ENCODE measurements around the gene PALLD. TPM values are rescaled to one million over a fixed set of nuclear protein-coding genes. Genes with fewer than 3 reads are reported as not detected.
"Not testable (repeated sequence)": the region's sequence is repeated elsewhere in the genome, so short reads cannot be mapped to it uniquely, and the experiment has no call there.

Gene PALLD
- total RNA-seq, 2 donors from 2014 or later = 11.3 to 49.1 TPM

DNA sequence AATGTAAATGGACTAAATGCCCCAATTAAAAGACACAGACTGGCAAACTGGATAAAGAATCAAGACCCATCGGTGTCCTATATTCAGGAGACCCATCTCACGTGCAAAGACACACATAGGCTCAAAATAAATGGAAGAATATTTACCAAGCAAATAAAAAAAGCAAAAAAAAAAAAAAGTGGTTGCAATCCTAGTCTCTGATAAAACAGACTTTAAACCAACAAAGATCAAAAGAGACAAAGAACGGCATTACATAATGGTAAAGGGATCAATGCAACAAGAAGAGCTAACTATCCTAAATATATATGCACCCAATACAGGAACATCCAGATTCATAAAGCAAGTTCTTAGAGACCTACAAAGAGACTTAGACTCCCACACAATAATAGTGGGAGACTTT is 440.6 kb downstream of the PALLD start:
- not testable (repeated sequence) for H3K4me3 Mint-ChIP-seq; H3K27ac Mint-ChIP-seq; H3K36me3 Mint-ChIP-seq (ENCODE audit: low read depth); ATAC-seq (replicated peaks); H3K27me3 Mint-ChIP-seq; H3K4me1 Mint-ChIP-seq
- H3K9me3 Mint-ChIP-seq = peaks cover 23% of the 10 kb centered on the region

- Mint-ChIP-seq H3K36me3 (ENCODE audit: low read depth) (no peaks in the 10 kb centered on the region), H3K27ac (no peak overlapping the region), H3K4me1 (no peaks in the 10 kb centered on the region), H3K4me3 (no peak overlapping the region), H3K27me3 (no peaks in the 10 kb centered on the region), H3K9me3 (peaks cover 10% of the 10 kb centered on the region)
- no peak for ATAC-seq (replicated peaks)
These were observed 446.1 kb downstream of the PALLD start for GRCh38 chr4:168942985-168943384.

- no peaks in the 10 kb centered on the region for H3K4me1 Mint-ChIP-seq
These were observed 448.4 kb downstream of the PALLD start for GRCh38 chr4:168945291-168945690.

GRCh38 chr4:168952821-168953246 is 456.0 kb downstream of the PALLD start:
- not testable (repeated sequence) for ATAC-seq (replicated peaks); H3K4me3 Mint-ChIP-seq; H3K27ac Mint-ChIP-seq; H3K27me3 Mint-ChIP-seq; H3K9me3 Mint-ChIP-seq; H3K36me3 Mint-ChIP-seq (ENCODE audit: low read depth); H3K4me1 Mint-ChIP-seq

More at GRCh38 chr4:168945291-168945690, 448.4 kb downstream of the PALLD start:
- ATAC-seq (replicated peaks) = no peak
- Mint-ChIP-seq H3K36me3 (ENCODE audit: low read depth) (no peaks in the 10 kb centered on the region), H3K9me3 (peaks cover 6% of the 10 kb centered on the region), H3K27me3 (no peaks in the 10 kb centered on the region), H3K4me3 (no peak overlapping the region), H3K27ac (no peak overlapping the region)

DNA sequence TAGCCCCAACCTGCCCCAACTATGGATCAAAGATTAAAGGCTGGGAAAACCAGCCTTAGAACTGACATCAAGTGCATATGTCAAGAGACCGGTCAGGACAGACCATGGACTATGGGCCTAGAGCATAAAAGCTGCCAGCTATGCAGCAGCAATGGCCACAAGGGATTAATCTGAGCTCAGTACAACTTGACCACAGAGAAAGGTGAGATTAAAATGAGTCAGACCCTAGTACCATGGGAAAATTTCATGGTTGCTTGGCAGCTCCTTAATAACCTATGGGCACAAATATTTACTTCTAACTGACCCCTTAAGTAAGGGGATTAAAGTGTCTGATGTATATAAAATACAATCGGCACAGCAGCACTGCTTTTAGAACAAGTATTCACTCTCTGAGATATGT is 458.8 kb downstream of the PALLD start:
- peaks cover 1% of the 10 kb centered on the region for H3K9me3 Mint-ChIP-seq
- H3K27me3 Mint-ChIP-seq = no peaks in the 10 kb centered on the region
- no peak overlapping the region for H3K4me3 Mint-ChIP-seq
- H3K27ac Mint-ChIP-seq = no peak overlapping the region
- H3K36me3 Mint-ChIP-seq (ENCODE audit: low read depth) = no peaks in the 10 kb centered on the region
- no peak for ATAC-seq (replicated peaks)
- H3K4me1 Mint-ChIP-seq = no peaks in the 10 kb centered on the region

DNA sequence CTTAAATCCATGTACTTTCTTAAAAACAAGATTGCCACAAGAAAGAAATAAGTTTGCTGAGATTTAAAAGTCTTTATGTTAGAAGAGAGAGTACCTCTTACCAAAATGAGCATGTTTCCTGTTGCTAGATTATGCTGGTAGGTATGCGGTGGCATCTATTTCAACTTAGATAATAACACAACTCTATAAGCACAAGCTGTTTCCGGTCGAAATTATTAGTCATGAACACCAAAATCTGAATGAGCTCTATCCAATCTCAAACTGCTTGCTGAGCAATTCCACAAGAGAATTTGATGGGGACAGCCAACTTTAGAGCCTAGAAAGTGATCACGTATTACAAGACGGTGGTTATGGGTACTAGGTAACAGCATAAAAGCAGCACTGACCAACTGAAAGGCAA is 463.9 kb downstream of the PALLD start:
- Mint-ChIP-seq H3K4me3 (no peak overlapping the region), H3K36me3 (ENCODE audit: low read depth) (no peaks in the 10 kb centered on the region), H3K27me3 (no peaks in the 10 kb centered on the region), H3K27ac (no peak overlapping the region), H3K9me3 (peaks cover 2% of the 10 kb centered on the region), H3K4me1 (no peaks in the 10 kb centered on the region)
- ATAC-seq (replicated peaks) = no peak

- Mint-ChIP-seq H3K36me3 (ENCODE audit: low read depth) (no peaks in the 10 kb centered on the region), H3K27me3 (no peaks in the 10 kb centered on the region), H3K9me3 (peaks cover 21% of the 10 kb centered on the region), H3K4me3 (no peak overlapping the region), H3K4me1 (no peaks in the 10 kb centered on the region), H3K27ac (no peak overlapping the region)
- ATAC-seq (replicated peaks) = no peak
These were observed 475.7 kb downstream of the PALLD start for GRCh38 chr4:168972596-168972995.

Other genes with a start within 250 kb of the PALLD start
- gene DDX60, start 178.3 kb upstream of the PALLD start, total RNA-seq = 1 to 10 TPM; 4.6 to 9.3 TPM
- 1 to 10 TPM; 4.4 to 8.2 TPM for gene DDX60L, start 16.6 kb upstream of the PALLD start, total RNA-seq

All from activated T-helper 17 cell treated with anti-CD3 and anti-CD28 coated beads, Interleukin-2, amount 50 U/mL, for 72 hours (primary cell).